ENCODE data around the gene CBLC.
"Not testable (repeated sequence)": the region's sequence is repeated elsewhere in the genome, so short reads cannot be mapped to it uniquely, and the experiment has no call there.

The CBLC gene

GRCh38 chr19:44823373-44823698 is 45.6 kb downstream of the CBLC start:
- Histone ChIP-seq H3K27ac (no peak overlapping the region), H3K9me3 (ENCODE audit: control insufficient read depth, low read length) (no peaks in the 10 kb centered on the region), H3K36me3 (ENCODE audit: control insufficient read depth, insufficient read depth, low read length) (no peaks in the 10 kb centered on the region), H3K4me2 (ENCODE audit: low read length) (no peak overlapping the region), H3K9ac (no peak overlapping the region), H3K79me2 (no peaks in the 10 kb centered on the region), H3K4me3 (ENCODE audit: low read depth, low read length) (no peak overlapping the region), H3K27me3 (ENCODE audit: control insufficient read depth, insufficient read depth, low read length) (no peaks in the 10 kb centered on the region), H3K4me1 (peaks cover 3% of the 10 kb centered on the region), H2AFZ (no peak overlapping the region)
- TF ChIP-seq CTCF (IDR thresholded peaks at IDR 0.05): no peak

GRCh38 chr19:44824761-44825160 is 47.1 kb downstream of the CBLC start:
- Histone ChIP-seq H3K27me3 (ENCODE audit: control insufficient read depth, insufficient read depth, low read length) (no peaks in the 10 kb centered on the region), H3K4me1 (peaks cover 3% of the 10 kb centered on the region), H3K27ac (no peak overlapping the region), H3K4me2 (ENCODE audit: low read length) (no peak overlapping the region), H3K79me2 (no peaks in the 10 kb centered on the region), H3K9me3 (ENCODE audit: control insufficient read depth, low read length) (no peaks in the 10 kb centered on the region), H3K36me3 (ENCODE audit: control insufficient read depth, insufficient read depth, low read length) (no peaks in the 10 kb centered on the region), H3K9ac (no peak overlapping the region), H2AFZ (no peak overlapping the region), H3K4me3 (ENCODE audit: low read depth, low read length) (no peak overlapping the region)
- TF ChIP-seq CTCF (IDR thresholded peaks at IDR 0.05): no peak

GRCh38 chr19:44832875-44833274 is 55.2 kb downstream of the CBLC start:
- not testable (repeated sequence) for H3K36me3 ChIP-seq (ENCODE audit: control insufficient read depth, insufficient read depth, low read length); H3K4me2 ChIP-seq (ENCODE audit: low read length); H3K27me3 ChIP-seq (ENCODE audit: control insufficient read depth, insufficient read depth, low read length); H3K9me3 ChIP-seq (ENCODE audit: control insufficient read depth, low read length); H2AFZ ChIP-seq; H3K9ac ChIP-seq; H3K4me3 ChIP-seq (ENCODE audit: low read depth, low read length); H3K79me2 ChIP-seq; H3K4me1 ChIP-seq; H3K27ac ChIP-seq

GRCh38 chr19:44834399-44834798 is 56.7 kb downstream of the CBLC start:
- not testable (repeated sequence) for H3K4me1 ChIP-seq; H3K36me3 ChIP-seq (ENCODE audit: control insufficient read depth, insufficient read depth, low read length); H3K79me2 ChIP-seq

GRCh38 chr19:44839276-44839675 is 61.6 kb downstream of the CBLC start:
- H3K36me3 ChIP-seq (ENCODE audit: control insufficient read depth, insufficient read depth, low read length): no peaks in the 10 kb centered on the region
- no peak overlapping the region for H3K9ac ChIP-seq
- H3K4me2 ChIP-seq (ENCODE audit: low read length): no peak overlapping the region
- H3K79me2 ChIP-seq: no peaks in the 10 kb centered on the region
- H3K27me3 ChIP-seq (ENCODE audit: control insufficient read depth, insufficient read depth, low read length): no peaks in the 10 kb centered on the region
- H3K27ac ChIP-seq: no peak overlapping the region
- no peak overlapping the region for H3K4me3 ChIP-seq (ENCODE audit: low read depth, low read length)
- H3K4me1 ChIP-seq: no peaks in the 10 kb centered on the region
- no peaks in the 10 kb centered on the region for H3K9me3 ChIP-seq (ENCODE audit: control insufficient read depth, low read length)
- no peak for TF ChIP-seq CTCF (IDR thresholded peaks at IDR 0.05)
- no peak overlapping the region for H2AFZ ChIP-seq

More at GRCh38 chr19:44834399-44834798, 56.7 kb downstream of the CBLC start:
- H2AFZ ChIP-seq; H3K27me3 ChIP-seq (ENCODE audit: control insufficient read depth, insufficient read depth, low read length); H3K9ac ChIP-seq; H3K4me2 ChIP-seq (ENCODE audit: low read length); H3K4me3 ChIP-seq (ENCODE audit: low read depth, low read length); H3K9me3 ChIP-seq (ENCODE audit: control insufficient read depth, low read length); H3K27ac ChIP-seq: not testable (repeated sequence)

- TF ChIP-seq CTCF (IDR thresholded peaks at IDR 0.05): no peak
- H3K9ac ChIP-seq: no peak overlapping the region
Measured at GRCh38 chr19:44840811-44841210, 63.1 kb downstream of the CBLC start.

More at GRCh38 chr19:44840811-44841210, 63.1 kb downstream of the CBLC start:
- no peak overlapping the region for H2AFZ ChIP-seq
- H3K27ac ChIP-seq: no peak overlapping the region
- H3K4me2 ChIP-seq (ENCODE audit: low read length): no peak overlapping the region
- no peak overlapping the region for H3K4me3 ChIP-seq (ENCODE audit: low read depth, low read length)
- no peaks in the 10 kb centered on the region for H3K36me3 ChIP-seq (ENCODE audit: control insufficient read depth, insufficient read depth, low read length)
- H3K9me3 ChIP-seq (ENCODE audit: control insufficient read depth, low read length): no peaks in the 10 kb centered on the region
- H3K4me1 ChIP-seq: peaks cover 4% of the 10 kb centered on the region
- H3K27me3 ChIP-seq (ENCODE audit: control insufficient read depth, insufficient read depth, low read length): no peaks in the 10 kb centered on the region
- H3K79me2 ChIP-seq: no peaks in the 10 kb centered on the region

All from parathyroid adenoma (tissue), 2 donors.